HFF-Myc (cell line): ENCODE measurements around the gene ANAPC2.

Experiments used
- DNase-seq: peaks from one replicate; pipeline ENCODE4 v3.0.0-alpha.2; 2011; ENCODE audit warnings: low read depth; ENCODE audit errors: extremely low read depth
- H3K4me3 ChIP-seq: replicated peaks from 2 replicates; pipeline ENCODE4 v1.5.1; 2011; ENCODE audit warnings: low read depth, mild to moderate bottlenecking, control low read depth, low read length
- CTCF ChIP-seq: IDR thresholded peaks from 2 replicates; pipeline ENCODE4 v1.5.1; 2012; ENCODE audit warnings: mild to moderate bottlenecking, low read depth, low read length, control low read depth; ENCODE audit errors: missing control alignments

The ANAPC2 gene

GRCh38 chr9:137188490-137189296 lies at the start of gene ANAPC2, which contains the start of gene SSNA1:
TSS of gene ANAPC2 (minus strand) at chr9:137188560. CDS start at chr9:137188532, 28 bp downstream.
TSS of gene SSNA1 (plus strand) at chr9:137188676. CDS start at chr9:137188727, 51 bp downstream.
- TF ChIP-seq CTCF = peak; percentile 37
- peak within 1 kb of the TSS; percentile 94 for H3K4me3 ChIP-seq
- peak; percentile 75 for DNase-seq

- no peak for DNase-seq
- TF ChIP-seq CTCF = no peak
- H3K4me3 ChIP-seq = no peak overlapping the region
Observed at GRCh38 chr9:137236936-137237421, 48.6 kb upstream of the ANAPC2 start.

- no peak overlapping the region for H3K4me3 ChIP-seq
- peak; percentile 26 for DNase-seq
- peak; percentile 98 for TF ChIP-seq CTCF
Observed at GRCh38 chr9:137236238-137236935, 48.0 kb upstream of the ANAPC2 start.

- no peak overlapping the region for H3K4me3 ChIP-seq
- DNase-seq = no peak
- no peak for TF ChIP-seq CTCF
Observed at GRCh38 chr9:137235424-137236237, 47.3 kb upstream of the ANAPC2 start.

- DNase-seq = no peak
- TF ChIP-seq CTCF = no peak
Observed at GRCh38 chr9:137234758-137235423, 46.5 kb upstream of the ANAPC2 start.

More at GRCh38 chr9:137234758-137235423, 46.5 kb upstream of the ANAPC2 start:
- H3K4me3 ChIP-seq = no peak overlapping the region
